ENCODE data around the gene FAM47E.

Gene FAM47E

DNA sequence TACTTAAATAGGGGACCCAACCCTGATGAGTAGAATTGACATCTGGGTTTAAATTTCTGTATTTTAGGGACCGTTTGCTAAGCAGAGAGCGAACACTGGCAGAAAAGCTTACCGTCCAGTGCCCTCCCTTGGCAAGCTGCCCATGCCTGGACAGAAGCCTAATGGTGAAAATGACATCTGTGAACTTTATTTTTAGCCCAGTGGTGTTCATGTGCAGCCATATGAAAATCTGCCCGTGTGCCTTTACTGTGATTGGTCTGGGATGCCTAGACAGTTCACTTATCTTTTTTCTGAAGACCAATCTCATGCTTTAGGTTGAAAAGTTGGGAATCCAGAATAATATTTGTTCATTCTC, 56.1 kb downstream of the FAM47E start:
- H3K27ac ChIP-seq (ENCODE audit: extremely low read depth, low read depth, low read length) = no peak overlapping the region
- ChIA-PET CTCF (interaction anchor here (0.6 to 4.1 kb wide), 7 partner anchors 29 to 421 kb away, joined by 3 to 28 read pairs (median 5); no protein-coding TSS in a partner anchor), POLR2A (interaction anchor here (1.0 kb wide), 1 partner anchor 34 kb away, joined by 3 read pairs; no protein-coding TSS in a partner anchor)
- H3K4me1 ChIP-seq (ENCODE audit: control insufficient read depth, insufficient read depth, low read length) = no peaks in the 10 kb centered on the region
- peaks cover 0 to 17% of the 10 kb centered on the region in 2 experiments; a peak in 1 of 3 replicates for H3K36me3 ChIP-seq (ENCODE audit: control insufficient read depth in 2 of 2, insufficient read depth in 1 of 2, low read length in 2 of 2)
- no peaks in the 10 kb centered on the region for H3K9me3 ChIP-seq (ENCODE audit: control insufficient read depth, insufficient read depth, low read depth, low read length)
- peak overlapping the region; percentile 66 for H3K4me3 ChIP-seq (ENCODE audit: low read depth, low read length)
- TF ChIP-seq ZNF510 (tag by site-specific recombination; IDR thresholded peaks at IDR 0.05; ENCODE audit: insufficient replicate concordance) (no peak), ZBTB48 (tag by site-specific recombination; IDR thresholded peaks at IDR 0.05) (0 out of 2 replicates have a peak, but pooled peaks have one; percentile 27), ZNF266 (tag by site-specific recombination; IDR thresholded peaks at IDR 0.05; ENCODE audit: low read depth) (no peak)

DNA sequence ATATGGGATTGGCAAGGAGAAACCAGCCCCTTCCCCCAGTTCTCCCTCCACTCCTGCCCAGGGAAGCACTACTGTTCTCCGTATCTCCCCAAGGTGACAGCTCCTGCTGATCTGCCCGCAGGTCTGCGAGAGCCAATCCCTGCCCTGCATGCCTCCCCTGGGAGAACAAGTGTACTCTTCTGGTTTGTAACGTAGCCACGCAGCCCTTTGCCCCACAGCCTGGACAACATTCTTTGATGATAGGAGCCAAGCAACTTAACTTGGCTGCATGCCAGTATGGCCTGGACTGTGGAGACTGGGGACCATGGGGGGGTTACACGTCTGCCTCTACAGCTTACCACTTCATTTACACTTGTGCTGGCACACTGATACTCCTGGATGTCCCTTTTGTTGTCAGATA, 57.0 kb downstream of the FAM47E start:
- CTCF ChIA-PET = interaction anchor here (0.5 to 4.1 kb wide), 3 partner anchors 12 to 77 kb away, joined by 3 to 28 read pairs (median 3); no protein-coding TSS in a partner anchor
- H3K4me3 ChIP-seq (ENCODE audit: low read depth, low read length) = no peak overlapping the region
- POLR2A ChIA-PET = no interaction called here
- TF ChIP-seq ZNF341 (tag by site-specific recombination; IDR thresholded peaks at IDR 0.05; ENCODE audit: low read depth) (no peak), KLF1 (tag by site-specific recombination; IDR thresholded peaks at IDR 0.05) (no peak), ZFP3 (tag by site-specific recombination; IDR thresholded peaks at IDR 0.05; ENCODE audit: low read depth) (no peak), ZNF202 (tag by site-specific recombination; IDR thresholded peaks at IDR 0.05; ENCODE audit: borderline replicate concordance) (no peak), ZNF558 (tag by site-specific recombination; IDR thresholded peaks at IDR 0.05) (no peak), ZNF843 (tag by site-specific recombination; IDR thresholded peaks at IDR 0.05) (no peak), GLI4 (tag by site-specific recombination; IDR thresholded peaks at IDR 0.05) (no peak), ZNF560 (tag by site-specific recombination; IDR thresholded peaks at IDR 0.05; ENCODE audit: borderline replicate concordance) (no peak), ZNF777 (tag by site-specific recombination; IDR thresholded peaks at IDR 0.05; ENCODE audit: borderline replicate concordance) (no peak), REPIN1 (tag by site-specific recombination; IDR thresholded peaks at IDR 0.05; ENCODE audit: low read depth) (no peak), ZNF391 (tag by site-specific recombination; IDR thresholded peaks at IDR 0.05; ENCODE audit: borderline replicate concordance, low read depth) (no peak), ZNF140 (tag by site-specific recombination; IDR thresholded peaks at IDR 0.05) (no peak), ZNF433 (tag by site-specific recombination; IDR thresholded peaks at IDR 0.05; ENCODE audit: low read depth) (no peak), ZNF350 (tag by site-specific recombination; IDR thresholded peaks at IDR 0.05) (no peak), ZNF549 (tag by site-specific recombination; IDR thresholded peaks at IDR 0.05) (no peak), ZNF114 (tag by site-specific recombination; IDR thresholded peaks at IDR 0.05) (no peak)
- TF ChIP-seq, protein P1, sequence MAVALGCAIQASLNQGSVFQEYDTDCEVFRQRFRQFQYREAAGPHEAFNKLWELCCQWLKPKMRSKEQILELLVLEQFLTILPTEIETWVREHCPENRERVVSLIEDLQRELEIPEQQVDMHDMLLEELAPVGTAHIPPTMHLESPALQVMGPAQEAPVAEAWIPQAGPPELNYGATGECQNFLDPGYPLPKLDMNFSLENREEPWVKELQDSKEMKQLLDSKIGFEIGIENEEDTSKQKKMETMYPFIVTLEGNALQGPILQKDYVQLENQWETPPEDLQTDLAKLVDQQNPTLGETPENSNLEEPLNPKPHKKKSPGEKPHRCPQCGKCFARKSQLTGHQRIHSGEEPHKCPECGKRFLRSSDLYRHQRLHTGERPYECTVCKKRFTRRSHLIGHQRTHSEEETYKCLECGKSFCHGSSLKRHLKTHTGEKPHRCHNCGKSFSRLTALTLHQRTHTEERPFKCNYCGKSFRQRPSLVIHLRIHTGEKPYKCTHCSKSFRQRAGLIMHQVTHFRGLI (tag by site-specific recombination; IDR thresholded peaks at IDR 0.05) = no peak
- TF ChIP-seq, protein P2, sequence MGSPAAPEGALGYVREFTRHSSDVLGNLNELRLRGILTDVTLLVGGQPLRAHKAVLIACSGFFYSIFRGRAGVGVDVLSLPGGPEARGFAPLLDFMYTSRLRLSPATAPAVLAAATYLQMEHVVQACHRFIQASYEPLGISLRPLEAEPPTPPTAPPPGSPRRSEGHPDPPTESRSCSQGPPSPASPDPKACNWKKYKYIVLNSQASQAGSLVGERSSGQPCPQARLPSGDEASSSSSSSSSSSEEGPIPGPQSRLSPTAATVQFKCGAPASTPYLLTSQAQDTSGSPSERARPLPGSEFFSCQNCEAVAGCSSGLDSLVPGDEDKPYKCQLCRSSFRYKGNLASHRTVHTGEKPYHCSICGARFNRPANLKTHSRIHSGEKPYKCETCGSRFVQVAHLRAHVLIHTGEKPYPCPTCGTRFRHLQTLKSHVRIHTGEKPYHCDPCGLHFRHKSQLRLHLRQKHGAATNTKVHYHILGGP (tag by site-specific recombination; IDR thresholded peaks at IDR 0.05) = no peak
- TF ChIP-seq, protein P3, sequence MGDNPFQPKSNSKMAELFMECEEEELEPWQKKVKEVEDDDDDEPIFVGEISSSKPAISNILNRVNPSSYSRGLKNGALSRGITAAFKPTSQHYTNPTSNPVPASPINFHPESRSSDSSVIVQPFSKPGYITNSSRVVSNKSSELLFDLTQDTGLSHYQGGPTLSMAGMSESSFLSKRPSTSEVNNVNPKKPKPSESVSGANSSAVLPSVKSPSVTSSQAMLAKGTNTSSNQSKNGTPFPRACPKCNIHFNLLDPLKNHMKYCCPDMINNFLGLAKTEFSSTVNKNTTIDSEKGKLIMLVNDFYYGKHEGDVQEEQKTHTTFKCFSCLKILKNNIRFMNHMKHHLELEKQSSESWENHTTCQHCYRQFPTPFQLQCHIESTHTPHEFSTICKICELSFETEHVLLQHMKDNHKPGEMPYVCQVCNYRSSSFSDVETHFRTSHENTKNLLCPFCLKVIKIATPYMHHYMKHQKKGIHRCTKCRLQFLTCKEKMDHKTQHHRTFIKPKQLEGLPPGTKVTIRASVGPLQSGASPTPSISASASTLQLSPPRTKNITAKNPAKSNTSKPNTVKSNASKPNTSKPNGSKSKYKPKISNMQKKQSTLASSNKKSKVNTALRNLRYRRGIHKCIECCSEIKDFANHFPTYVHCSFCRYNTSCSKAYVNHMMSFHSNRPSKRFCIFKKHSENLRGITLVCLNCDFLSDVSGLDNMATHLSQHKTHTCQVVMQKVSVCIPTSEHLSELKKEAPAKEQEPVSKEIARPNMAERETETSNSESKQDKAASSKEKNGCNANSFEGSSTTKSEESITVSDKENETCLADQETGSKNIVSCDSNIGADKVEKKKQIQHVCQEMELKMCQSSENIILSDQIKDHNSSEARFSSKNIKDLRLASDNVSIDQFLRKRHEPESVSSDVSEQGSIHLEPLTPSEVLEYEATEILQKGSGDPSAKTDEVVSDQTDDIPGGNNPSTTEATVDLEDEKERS (tag by site-specific recombination; IDR thresholded peaks at IDR 0.05) = no peak
- no peaks in the 10 kb centered on the region for H3K9me3 ChIP-seq (ENCODE audit: control insufficient read depth, insufficient read depth, low read depth, low read length)
- H3K36me3 ChIP-seq (ENCODE audit: control insufficient read depth in 2 of 2, insufficient read depth in 1 of 2, low read length in 2 of 2) = peaks cover 0 to 17% of the 10 kb centered on the region in 2 experiments; a peak in 1 of 3 replicates
- no peak overlapping the region for H3K27ac ChIP-seq (ENCODE audit: extremely low read depth, low read depth, low read length)
- H3K4me1 ChIP-seq (ENCODE audit: control insufficient read depth, insufficient read depth, low read length) = no peaks in the 10 kb centered on the region

All from HEK293 (cell line).